GM18519 (cell line): ENCODE results near the gene TMPRSS6.

Experiments
- ATAC-seq: cut with Tn5 transposase; IDR thresholded peaks from one replicate; pipeline ENCODE4 v1.9.1; 2021; ENCODE audit warnings: mild to moderate bottlenecking, moderate library complexity; ENCODE audit not compliant: unreplicated experiment, low FRiP score

The TMPRSS6 gene

GRCh38 chr22:37018086-37018814, 91.3 kb downstream of the TMPRSS6 start:
- no peak for ATAC-seq

- no peak for ATAC-seq
Observed at GRCh38 chr22:37017356-37017755, 92.2 kb downstream of the TMPRSS6 start.

GRCh38 chr22:37016134-37016910, 93.2 kb downstream of the TMPRSS6 start:
- ATAC-seq, result no peak

GRCh38 chr22:37015587-37015878, 94.0 kb downstream of the TMPRSS6 start:
- no peak for ATAC-seq
